HG02981 (cell line): ENCODE data around the gene PIEZO2.
"Not testable (repeated sequence)": the region's sequence is repeated elsewhere in the genome, so short reads cannot be mapped to it uniquely, and the experiment has no call there.

Experiments
- ATAC-seq: cut with Tn5 transposase; IDR thresholded peaks from one replicate; pipeline ENCODE4 v1.9.1; 2021; ENCODE audit warnings: mild to moderate bottlenecking, moderate library complexity; ENCODE audit not compliant: unreplicated experiment

The PIEZO2 gene

GRCh38 chr18:10644003-10644402 is 505.4 kb downstream of the PIEZO2 start:
- not testable (repeated sequence) for ATAC-seq

- peak; percentile 79 for ATAC-seq
Measured at GRCh38 chr18:10642915-10643524, 506.3 kb downstream of the PIEZO2 start.

GRCh38 chr18:10638539-10638885 is 510.9 kb downstream of the PIEZO2 start:
- not testable (repeated sequence) for ATAC-seq

- ATAC-seq = not testable (repeated sequence)
Measured at GRCh38 chr18:10637858-10638538, 511.4 kb downstream of the PIEZO2 start.

GRCh38 chr18:10629076-10629475 is 520.3 kb downstream of the PIEZO2 start:
- peak; percentile 99 for ATAC-seq

GRCh38 chr18:10626606-10627213 is 522.7 kb downstream of the PIEZO2 start:
- ATAC-seq = not testable (repeated sequence)

- ATAC-seq = not testable (repeated sequence)
Measured at GRCh38 chr18:10623606-10624005, 525.8 kb downstream of the PIEZO2 start.

- not testable (repeated sequence) for ATAC-seq
Measured at GRCh38 chr18:10622982-10623381, 526.4 kb downstream of the PIEZO2 start.

- not testable (repeated sequence) for ATAC-seq
Measured at GRCh38 chr18:10620670-10621329, 528.6 kb downstream of the PIEZO2 start.
